T-helper 1 cell (primary cell): ENCODE data around the gene MTG1.
"Not testable (repeated sequence)": the region's sequence is repeated elsewhere in the genome, so short reads cannot be mapped to it uniquely, and the experiment has no call there.

Source experiments
- DNase-seq, 5 donors: peaks; one replicate each; pipeline ENCODE4 v3.0.0-alpha.2; 2012 to 2020

The MTG1 gene

GRCh38 chr10:133378251-133379096 is 15.5 kb upstream of the MTG1 start:
- DNase-seq, result peak; percentile 33 to 60 (median 38)

- DNase-seq, result peak; percentile 30 to 57 (median 43)
Observed at GRCh38 chr10:133379152-133379800, 14.7 kb upstream of the MTG1 start, which contains the start of gene PAOX. Gene PAOX, plus strand, starts transcription at chr10:133379262. Its CDS starts 55 bp downstream, at chr10:133379317.

- DNase-seq, result no peak
Observed at GRCh38 chr10:133379801-133380666, 13.9 kb upstream of the MTG1 start.

- no peak for DNase-seq
Observed at GRCh38 chr10:133381036-133381435, 12.9 kb upstream of the MTG1 start.

- no peak for DNase-seq
Observed at GRCh38 chr10:133383551-133383950, 10.4 kb upstream of the MTG1 start.

- no peak for DNase-seq
Observed at GRCh38 chr10:133384071-133384470, 9.9 kb upstream of the MTG1 start.

GRCh38 chr10:133385214-133385613 is 8.7 kb upstream of the MTG1 start:
- DNase-seq, result no peak

GRCh38 chr10:133386951-133387350 is 7.0 kb upstream of the MTG1 start:
- not testable (repeated sequence) for DNase-seq

GRCh38 chr10:133388236-133388972 is 5.6 kb upstream of the MTG1 start:
- no peak for DNase-seq

GRCh38 chr10:133388973-133389818 is 4.8 kb upstream of the MTG1 start:
- peak in 3 of 5 donors; percentile 14 to 69 (median 15) for DNase-seq

- no peak for DNase-seq
Observed at GRCh38 chr10:133390597-133391248, 3.2 kb upstream of the MTG1 start.

- DNase-seq, result no peak
Observed at GRCh38 chr10:133391249-133391635, 2.7 kb upstream of the MTG1 start.

GRCh38 chr10:133391761-133392518 is 2.0 kb upstream of the MTG1 start:
- no peak for DNase-seq

- peak in 1 of 5 donors; percentile 92 for DNase-seq
Observed at GRCh38 chr10:133393401-133394063, 425 bp upstream of the MTG1 start.

GRCh38 chr10:133394801-133395221 is 854 bp downstream of the MTG1 start:
- DNase-seq, result no peak

GRCh38 chr10:133396035-133396624 is 2.2 kb downstream of the MTG1 start:
- no peak for DNase-seq

- no peak for DNase-seq
Observed at GRCh38 chr10:133397938-133398337, 4.0 kb downstream of the MTG1 start.

- DNase-seq, result no peak
Observed at GRCh38 chr10:133399123-133399601, 5.2 kb downstream of the MTG1 start.
